ENCODE data around the gene APBA2. TPM values are rescaled to one million over a fixed set of nuclear protein-coding genes. Genes with fewer than 3 reads are reported as not detected.
A peak's percentile ranks its signal among the peaks of the same experiment; 100 is the strongest.

APBA2 gene
- total RNA-seq, 1 donor from 2014 or later: 51.4 TPM

GRCh38 chr15:29135702-29136646 lies 250.2 kb downstream of the APBA2 start:
- no peaks in the 10 kb centered on the region for H3K36me3 ChIP-seq (ENCODE audit: control insufficient read depth, insufficient read depth, low read length)
- no peak for DNase-seq (ENCODE audit: low read depth)
- no peak overlapping the region for H3K4me3 ChIP-seq (ENCODE audit: low read depth, low read length)
- no peak for TF ChIP-seq CTCF (IDR thresholded peaks at IDR 0.05; ENCODE audit: insufficient read depth, low read length, poor library complexity, severe bottlenecking)
- peaks cover 2% of the 10 kb centered on the region for H3K27me3 ChIP-seq (ENCODE audit: control insufficient read depth, insufficient read depth, low read length)

GRCh38 chr15:29138260-29138659 lies 252.5 kb downstream of the APBA2 start:
- Histone ChIP-seq H3K36me3 (ENCODE audit: control insufficient read depth, insufficient read depth, low read length) (no peaks in the 10 kb centered on the region), H3K4me3 (ENCODE audit: low read depth, low read length) (no peak overlapping the region), H3K27me3 (ENCODE audit: control insufficient read depth, insufficient read depth, low read length) (no peaks in the 10 kb centered on the region)
- TF ChIP-seq CTCF (IDR thresholded peaks at IDR 0.05; ENCODE audit: insufficient read depth, low read length, poor library complexity, severe bottlenecking): no peak
- no peak for DNase-seq (ENCODE audit: low read depth)

- Histone ChIP-seq H3K27me3 (ENCODE audit: control insufficient read depth, insufficient read depth, low read length) (no peaks in the 10 kb centered on the region), H3K36me3 (ENCODE audit: control insufficient read depth, insufficient read depth, low read length) (no peaks in the 10 kb centered on the region), H3K4me3 (ENCODE audit: low read depth, low read length) (no peak overlapping the region)
- no peak for DNase-seq (ENCODE audit: low read depth)
- TF ChIP-seq CTCF (IDR thresholded peaks at IDR 0.05; ENCODE audit: insufficient read depth, low read length, poor library complexity, severe bottlenecking): no peak
These were observed 253.3 kb downstream of the APBA2 start for GRCh38 chr15:29139072-29139471.

- no peak overlapping the region for H3K4me3 ChIP-seq (ENCODE audit: low read depth, low read length)
- H3K27me3 ChIP-seq (ENCODE audit: control insufficient read depth, insufficient read depth, low read length): no peaks in the 10 kb centered on the region
- peak; percentile 97 for TF ChIP-seq CTCF (IDR thresholded peaks at IDR 0.05; ENCODE audit: insufficient read depth, low read length, poor library complexity, severe bottlenecking)
- no peaks in the 10 kb centered on the region for H3K36me3 ChIP-seq (ENCODE audit: control insufficient read depth, insufficient read depth, low read length)
- no peak for DNase-seq (ENCODE audit: low read depth)
These were observed 254.0 kb downstream of the APBA2 start for GRCh38 chr15:29139540-29140459.

GRCh38 chr15:29140475-29141307 lies 254.9 kb downstream of the APBA2 start:
- Histone ChIP-seq H3K36me3 (ENCODE audit: control insufficient read depth, insufficient read depth, low read length) (no peaks in the 10 kb centered on the region), H3K4me3 (ENCODE audit: low read depth, low read length) (no peak overlapping the region), H3K27me3 (ENCODE audit: control insufficient read depth, insufficient read depth, low read length) (no peaks in the 10 kb centered on the region)
- no peak for TF ChIP-seq CTCF (IDR thresholded peaks at IDR 0.05; ENCODE audit: insufficient read depth, low read length, poor library complexity, severe bottlenecking)
- no peak for DNase-seq (ENCODE audit: low read depth)
